Activated T-cell treated with anti-CD3 and anti-CD28 coated beads for 1 hour (primary cell): ENCODE results near the gene PKIB.
"Not testable (repeated sequence)": the region's sequence is repeated elsewhere in the genome, so short reads cannot be mapped to it uniquely, and the experiment has no call there.

Source experiments
- DNase-seq: peaks from one replicate; pipeline ENCODE4 v3.0.0-alpha.2; 2020; ENCODE audit warnings: low read depth

Gene PKIB

GRCh38 chr6:122609881-122610689, at the start of gene PKIB:
Gene PKIB (plus strand): TSS chr6:122610405. CDS start chr6:122717795, 107,390 bp downstream.
- DNase-seq: no peak

GRCh38 chr6:122563364-122564052, 46.7 kb upstream of the PKIB start:
- no peak for DNase-seq

GRCh38 chr6:122564230-122564629, 46.0 kb upstream of the PKIB start:
- no peak for DNase-seq

GRCh38 chr6:122565708-122566107, 44.5 kb upstream of the PKIB start:
- DNase-seq: no peak

GRCh38 chr6:122567034-122567433, 43.2 kb upstream of the PKIB start:
- DNase-seq: no peak

GRCh38 chr6:122568350-122568749, 41.9 kb upstream of the PKIB start:
- DNase-seq: no peak

- no peak for DNase-seq
These were observed 41.4 kb upstream of the PKIB start for GRCh38 chr6:122568797-122569221.

- DNase-seq: no peak
These were observed 40.9 kb upstream of the PKIB start for GRCh38 chr6:122569230-122569771.

- no peak for DNase-seq
These were observed 38.3 kb upstream of the PKIB start for GRCh38 chr6:122571888-122572287.

GRCh38 chr6:122576888-122577287, 33.3 kb upstream of the PKIB start:
- no peak for DNase-seq

GRCh38 chr6:122578961-122579360, 31.2 kb upstream of the PKIB start:
- DNase-seq: no peak

- DNase-seq: no peak
These were observed 29.5 kb upstream of the PKIB start for GRCh38 chr6:122580737-122581136.

GRCh38 chr6:122589115-122589514, 21.1 kb upstream of the PKIB start:
- DNase-seq: no peak

GRCh38 chr6:122598295-122598694, 11.9 kb upstream of the PKIB start:
- DNase-seq: not testable (repeated sequence)

- no peak for DNase-seq
These were observed 5.5 kb upstream of the PKIB start for GRCh38 chr6:122604676-122605075.

- DNase-seq: no peak
These were observed 668 bp downstream of the PKIB start for GRCh38 chr6:122610690-122611455.

- DNase-seq: no peak
These were observed 2.6 kb downstream of the PKIB start for GRCh38 chr6:122612838-122613237.

- no peak for DNase-seq
These were observed 4.1 kb downstream of the PKIB start for GRCh38 chr6:122614303-122614702.

- no peak for DNase-seq
These were observed 5.2 kb downstream of the PKIB start for GRCh38 chr6:122615409-122615808.

GRCh38 chr6:122616877-122617276, 6.7 kb downstream of the PKIB start:
- no peak for DNase-seq

GRCh38 chr6:122619309-122619708, 9.1 kb downstream of the PKIB start:
- DNase-seq: no peak

- no peak for DNase-seq
These were observed 10.2 kb downstream of the PKIB start for GRCh38 chr6:122620428-122620827.
